HG03575 (cell line): ENCODE measurements around the gene PCDH20.
"Not testable (repeated sequence)": the region's sequence is repeated elsewhere in the genome, so short reads cannot be mapped to it uniquely, and the experiment has no call there.

Source experiments
- ATAC-seq: cut with Tn5 transposase; IDR thresholded peaks from one replicate; pipeline ENCODE4 v1.9.1; 2021; ENCODE audit not compliant: unreplicated experiment, insufficient number of reproducible peaks, low FRiP score; ENCODE audit errors: extremely low read depth

Gene PCDH20

DNA sequence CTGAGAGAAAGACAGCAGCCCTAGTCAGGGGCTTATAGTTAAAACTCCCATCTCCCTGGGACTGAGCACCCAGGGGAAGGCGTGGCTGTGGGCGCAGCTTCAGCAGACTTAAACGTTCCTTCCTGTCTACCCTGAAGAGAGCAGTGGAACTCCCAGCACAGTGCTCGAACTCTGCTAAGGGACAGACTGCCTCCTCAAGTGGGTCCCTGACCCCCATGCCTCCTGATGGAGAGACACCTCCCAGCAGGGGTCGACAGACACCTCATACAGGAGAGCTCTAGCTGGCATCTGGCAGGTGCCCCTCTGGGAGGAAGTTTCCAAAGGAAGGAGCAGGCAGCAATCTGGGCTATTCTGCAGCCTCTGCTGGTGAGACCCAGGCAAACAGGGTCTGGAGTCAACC lies 51.0 kb downstream of the PCDH20 start:
- ATAC-seq, result not testable (repeated sequence)

DNA sequence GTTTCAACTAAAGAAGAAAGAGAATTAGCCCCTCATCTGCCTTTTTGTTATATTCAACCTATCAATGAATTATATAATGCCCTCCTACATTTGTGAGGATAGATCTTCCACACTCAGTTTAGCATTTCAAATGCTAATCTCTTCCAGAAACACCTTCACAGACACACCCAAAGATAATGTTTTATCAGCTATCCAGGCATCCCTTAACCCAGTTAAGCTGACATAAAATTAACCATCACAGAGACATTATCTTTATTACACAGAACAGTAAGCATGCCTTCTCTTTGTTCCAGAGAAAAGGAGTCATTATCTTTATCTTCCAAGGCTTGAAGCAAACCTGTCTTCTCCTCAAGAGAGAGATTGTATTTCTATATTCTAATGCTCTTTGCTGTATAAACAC lies 53.1 kb downstream of the PCDH20 start:
- ATAC-seq, result no peak
